Fibroblast of the conjunctiva (primary cell): ENCODE measurements around the gene RASSF4.

ENCODE experiments used
- DNase-seq: peaks from one replicate; pipeline ENCODE4 v3.0.0-alpha.2; 2010; ENCODE audit warnings: low read depth

Gene RASSF4

GRCh38 chr10:44948642-44949041 lies 11.0 kb upstream of the RASSF4 start:
- no peak for DNase-seq

DNA sequence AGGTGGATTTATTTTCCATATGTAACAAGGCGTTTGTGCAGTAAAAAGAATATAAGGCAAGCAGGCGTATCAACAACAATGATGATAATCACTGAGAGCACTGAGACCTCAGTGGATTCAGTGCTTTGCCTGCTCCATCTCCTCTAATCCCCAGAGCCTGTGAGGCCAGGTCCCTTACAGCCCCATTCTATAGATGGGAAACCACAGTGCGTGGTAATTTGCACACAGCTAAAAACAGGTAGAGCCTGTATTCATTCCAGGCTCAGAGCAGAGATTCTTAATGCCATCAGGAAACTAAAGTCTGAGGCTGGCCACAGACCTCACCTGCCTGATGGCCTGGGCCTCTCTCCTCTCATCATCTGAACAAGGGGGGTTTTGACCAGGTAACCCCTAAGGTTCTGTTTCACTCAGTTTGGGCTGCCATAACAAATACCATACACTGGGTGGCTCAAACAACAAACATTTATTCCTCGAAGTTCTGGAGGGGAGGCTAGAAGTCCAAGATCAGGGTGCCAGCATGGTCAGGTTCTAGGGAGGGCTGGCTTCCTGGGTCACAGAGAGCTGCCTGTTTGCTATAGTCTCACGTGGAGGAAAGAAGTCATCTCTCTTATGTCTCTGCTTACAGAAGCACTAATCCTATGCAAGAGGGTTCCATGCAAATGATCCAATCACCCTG lies 10.3 kb upstream of the RASSF4 start:
- DNase-seq: no peak

DNA sequence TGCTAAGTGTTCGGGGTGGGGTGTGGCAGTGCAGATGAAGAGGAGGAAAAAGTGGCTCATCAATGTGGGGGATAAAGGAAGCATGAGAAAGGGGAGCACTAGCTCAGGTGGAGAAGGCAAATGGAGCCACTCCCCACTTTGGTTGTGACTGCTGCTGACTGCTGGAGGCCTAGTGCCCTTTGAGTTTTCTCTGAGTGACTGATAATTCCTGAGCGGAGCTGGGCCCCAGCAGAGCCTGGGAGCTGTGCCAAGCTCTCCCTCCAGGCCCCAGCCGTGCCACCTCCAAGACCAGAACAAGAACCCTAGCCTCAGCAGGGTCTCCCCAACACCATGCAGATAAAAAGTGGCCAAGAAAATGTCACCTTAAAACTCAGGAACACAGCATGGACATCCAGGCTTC lies 9.7 kb upstream of the RASSF4 start:
- DNase-seq: no peak

DNA sequence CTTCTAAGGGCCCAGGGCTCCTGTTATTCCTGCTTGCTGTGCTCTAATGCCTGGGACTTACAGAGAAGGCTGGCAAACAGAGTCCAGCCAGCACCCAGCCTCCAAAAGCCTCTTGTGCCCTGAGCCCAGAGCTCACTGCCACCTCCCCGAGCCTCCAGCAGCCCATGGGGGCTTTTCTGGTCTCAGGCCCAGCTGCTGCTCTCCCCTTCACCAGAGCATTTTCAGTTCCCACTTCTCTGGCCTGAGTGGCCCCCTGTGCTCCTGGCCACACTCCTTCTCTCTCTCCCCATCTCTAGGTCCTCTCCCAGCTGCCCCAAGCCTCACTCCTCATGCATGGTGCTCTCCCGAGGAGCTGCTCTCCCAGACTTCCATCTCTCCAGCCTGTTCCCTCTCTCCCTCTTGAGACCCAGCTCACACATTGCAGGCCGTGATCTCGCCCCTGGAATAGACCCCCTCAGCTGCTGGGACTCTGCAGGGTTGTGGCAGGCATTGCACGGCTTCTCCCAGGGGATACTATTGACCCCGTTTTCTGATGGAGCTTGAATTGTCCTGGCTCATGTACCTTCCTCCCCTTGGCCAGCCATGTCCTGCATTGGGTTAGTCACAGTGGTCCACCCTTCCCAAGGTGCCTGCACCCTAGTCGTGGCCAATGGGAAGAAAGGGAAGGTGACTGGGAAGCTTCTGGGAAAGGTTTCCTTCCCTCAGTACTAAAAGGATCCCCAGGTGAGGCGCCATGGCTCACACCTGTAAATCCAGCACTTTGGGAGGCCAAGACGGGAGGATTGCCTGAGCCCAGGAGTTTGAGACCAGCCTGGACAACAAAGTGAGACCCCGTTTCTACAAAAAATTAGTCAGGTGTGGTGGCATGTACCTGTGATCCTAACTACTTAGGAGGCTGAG lies 9.0 kb upstream of the RASSF4 start:
- no peak for DNase-seq

- DNase-seq: no peak
Observed at GRCh38 chr10:44951576-44952226, 7.9 kb upstream of the RASSF4 start.

- no peak for DNase-seq
Observed at GRCh38 chr10:44952779-44953231, 6.8 kb upstream of the RASSF4 start.

DNA sequence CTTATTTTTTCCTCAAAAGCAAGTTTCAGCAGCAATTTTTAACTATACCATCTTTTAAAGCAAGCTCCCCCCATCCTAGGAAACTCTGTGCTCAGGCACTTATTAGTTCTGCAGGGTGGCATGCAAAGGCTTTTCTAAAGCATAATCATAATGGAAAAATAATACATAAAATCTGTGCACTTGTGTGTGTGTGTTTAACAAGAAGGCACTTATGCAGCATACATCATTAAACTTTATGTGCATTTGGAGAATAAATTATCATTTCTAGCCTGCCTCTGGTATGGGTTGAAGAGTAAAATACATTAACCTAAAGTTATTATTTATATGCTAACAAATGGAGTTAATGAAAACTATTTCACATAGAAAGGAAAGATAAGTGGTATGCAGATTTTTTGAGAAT lies 5.6 kb upstream of the RASSF4 start:
- DNase-seq: no peak

- DNase-seq: no peak
Observed at GRCh38 chr10:44954962-44955361, 4.6 kb upstream of the RASSF4 start.

GRCh38 chr10:44955413-44956070 lies 4.1 kb upstream of the RASSF4 start:
- no peak for DNase-seq

DNA sequence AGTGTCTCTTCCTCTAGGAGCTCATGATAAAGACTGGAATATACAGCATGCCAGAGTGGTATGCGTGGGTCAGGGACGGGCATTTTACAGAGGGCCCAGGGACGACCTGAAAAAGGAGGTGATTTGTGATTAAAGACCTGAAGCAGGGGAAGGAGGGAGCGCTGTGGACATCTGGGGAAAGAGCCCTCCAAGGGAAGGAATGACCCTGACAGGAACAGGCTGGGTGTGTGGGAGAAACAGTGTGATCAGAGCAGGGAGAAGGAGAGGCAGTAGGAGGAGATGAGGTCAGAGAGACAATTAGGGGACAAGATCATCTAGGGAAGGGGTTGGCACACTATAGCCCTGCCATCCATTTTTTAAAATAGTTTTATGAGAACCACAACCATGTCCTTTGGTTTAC lies 3.4 kb upstream of the RASSF4 start:
- DNase-seq: no peak

DNA sequence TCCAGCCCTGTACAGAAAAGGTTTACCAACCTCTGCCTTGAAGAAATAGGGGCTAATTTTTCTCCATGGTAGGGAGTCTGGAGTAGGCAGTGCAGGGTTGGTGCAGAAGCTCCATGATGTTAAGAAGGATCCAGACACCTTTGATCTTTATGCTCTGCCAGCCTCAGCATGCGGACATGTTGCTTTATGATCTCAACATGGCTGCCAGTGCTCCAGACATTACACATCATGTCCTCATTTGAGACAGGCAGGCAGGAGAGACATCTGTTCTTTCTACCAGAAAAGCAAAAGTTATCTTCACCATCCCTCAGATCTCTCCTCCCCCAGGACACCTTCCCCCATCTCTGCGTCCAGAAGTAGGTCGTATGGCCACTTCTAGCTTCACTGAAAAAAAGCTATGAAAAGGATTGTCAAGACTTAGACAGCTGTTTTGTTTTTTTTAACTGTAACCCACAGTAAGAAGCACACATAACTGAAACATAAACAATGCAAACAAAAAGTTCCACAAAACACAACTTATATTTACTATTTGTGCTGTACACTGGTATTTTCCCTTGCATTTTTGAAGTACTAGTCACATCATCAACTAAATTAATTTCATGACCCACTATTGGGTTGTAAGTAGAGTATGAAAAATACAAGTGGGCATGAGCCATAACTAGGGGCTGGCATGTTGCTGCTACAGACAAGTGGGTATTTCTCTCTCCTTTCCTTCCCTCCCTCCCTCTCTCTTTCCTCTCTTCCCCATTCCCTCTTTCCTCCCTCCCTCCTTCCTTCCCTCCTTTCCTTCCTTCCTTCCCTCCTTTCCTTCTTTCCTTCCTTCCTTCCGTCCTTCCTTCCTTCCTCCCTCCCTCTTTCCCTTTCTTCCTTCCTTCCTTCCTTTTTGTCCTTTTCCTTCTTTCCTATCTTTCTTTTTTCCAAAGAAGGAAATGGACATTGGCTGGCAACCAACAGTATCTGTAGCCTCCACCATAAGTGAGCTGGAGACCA lies 2.6 kb upstream of the RASSF4 start:
- DNase-seq: no peak

DNA sequence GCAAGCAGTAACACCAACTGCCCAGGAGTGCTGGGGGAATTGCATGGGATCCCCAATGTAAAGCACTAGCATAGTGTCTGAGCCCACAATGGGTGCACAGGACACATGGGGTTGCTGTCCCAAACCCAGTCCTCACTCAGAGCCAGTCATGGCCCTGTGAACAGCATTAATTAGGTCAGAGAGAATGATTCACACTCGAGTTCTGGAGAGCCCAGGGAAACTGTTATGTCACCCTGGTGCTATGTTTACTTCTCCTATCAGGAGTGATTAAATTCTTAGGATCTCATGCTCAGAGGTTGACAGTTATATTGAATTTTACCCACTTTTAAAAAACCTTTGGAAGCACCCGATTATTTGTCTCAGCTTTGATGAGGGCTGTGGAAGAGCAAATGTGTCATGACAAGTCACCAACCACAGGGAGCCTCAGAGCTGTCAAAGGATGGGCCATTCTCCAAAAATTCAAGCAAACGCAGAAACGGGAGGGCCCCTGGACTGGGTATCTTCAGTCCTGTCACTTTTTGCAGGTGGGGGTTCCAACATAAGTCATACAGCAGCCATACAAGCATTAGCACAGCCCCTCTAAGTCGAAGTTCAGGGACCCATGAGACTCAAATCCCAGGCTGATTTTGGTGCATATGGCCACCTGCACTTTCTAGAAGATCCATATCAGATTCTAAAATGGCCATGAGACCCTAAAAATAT lies 1.3 kb upstream of the RASSF4 start:
- no peak for DNase-seq

DNA sequence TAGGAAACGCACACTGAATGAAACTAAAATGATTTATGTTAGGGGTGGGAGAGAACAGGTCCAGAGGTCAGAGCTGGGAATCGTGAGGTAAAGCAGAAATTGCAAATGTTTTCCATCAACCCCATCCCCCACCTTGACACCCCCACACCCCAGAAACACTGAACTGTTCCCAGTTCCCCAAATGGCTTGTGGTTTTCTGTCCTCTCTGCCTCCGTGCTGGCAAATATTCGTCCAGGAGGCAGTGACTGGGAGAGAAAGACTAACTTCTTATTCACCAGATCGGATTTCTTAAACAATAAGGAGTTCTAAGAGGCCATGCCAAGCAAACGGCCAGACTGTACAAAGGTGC lies 730 bp upstream of the RASSF4 start:
- DNase-seq: no peak

GRCh38 chr10:44960088-44960460 lies 472 bp downstream of the RASSF4 start:
- no peak for DNase-seq

DNA sequence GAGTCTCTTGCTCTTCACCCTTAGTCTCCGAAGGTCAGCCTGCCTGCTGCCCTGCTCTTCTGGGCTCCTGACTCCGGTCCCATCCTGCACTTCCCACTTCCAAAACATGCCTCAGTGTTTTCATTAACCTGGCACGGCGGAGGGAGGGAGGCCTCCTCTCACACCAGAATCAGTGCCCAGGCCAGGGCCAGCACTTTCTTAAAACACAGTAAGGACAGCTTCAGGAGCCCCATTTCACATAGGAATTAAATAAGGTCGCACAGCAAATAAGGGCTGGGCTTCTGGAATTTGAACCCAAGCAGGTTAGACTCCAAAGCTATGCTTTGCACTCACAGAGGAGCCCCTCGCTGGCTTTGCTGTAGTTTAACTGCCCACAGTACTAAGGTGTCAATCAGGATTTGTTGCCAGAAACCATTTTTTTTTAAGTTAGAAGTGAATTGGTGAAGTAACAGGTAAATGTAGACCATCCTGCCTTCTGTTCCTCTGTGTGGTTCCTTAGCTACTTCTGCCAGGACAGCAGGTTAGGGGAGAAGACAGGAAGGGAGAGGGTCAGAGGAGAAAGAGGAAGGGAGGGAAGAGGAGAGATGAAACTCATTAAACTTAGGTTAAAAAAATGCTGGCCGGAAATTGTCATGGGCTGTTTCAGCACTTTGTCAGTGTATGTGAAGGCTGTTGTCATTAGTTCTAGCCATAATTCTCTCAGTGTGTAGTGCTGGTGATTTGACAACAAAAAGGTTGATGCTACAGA lies 1.1 kb downstream of the RASSF4 start:
- no peak for DNase-seq

- DNase-seq: no peak
Observed at GRCh38 chr10:44961230-44961571, 1.6 kb downstream of the RASSF4 start.

GRCh38 chr10:44961931-44962750 lies 2.5 kb downstream of the RASSF4 start:
- DNase-seq: no peak

DNA sequence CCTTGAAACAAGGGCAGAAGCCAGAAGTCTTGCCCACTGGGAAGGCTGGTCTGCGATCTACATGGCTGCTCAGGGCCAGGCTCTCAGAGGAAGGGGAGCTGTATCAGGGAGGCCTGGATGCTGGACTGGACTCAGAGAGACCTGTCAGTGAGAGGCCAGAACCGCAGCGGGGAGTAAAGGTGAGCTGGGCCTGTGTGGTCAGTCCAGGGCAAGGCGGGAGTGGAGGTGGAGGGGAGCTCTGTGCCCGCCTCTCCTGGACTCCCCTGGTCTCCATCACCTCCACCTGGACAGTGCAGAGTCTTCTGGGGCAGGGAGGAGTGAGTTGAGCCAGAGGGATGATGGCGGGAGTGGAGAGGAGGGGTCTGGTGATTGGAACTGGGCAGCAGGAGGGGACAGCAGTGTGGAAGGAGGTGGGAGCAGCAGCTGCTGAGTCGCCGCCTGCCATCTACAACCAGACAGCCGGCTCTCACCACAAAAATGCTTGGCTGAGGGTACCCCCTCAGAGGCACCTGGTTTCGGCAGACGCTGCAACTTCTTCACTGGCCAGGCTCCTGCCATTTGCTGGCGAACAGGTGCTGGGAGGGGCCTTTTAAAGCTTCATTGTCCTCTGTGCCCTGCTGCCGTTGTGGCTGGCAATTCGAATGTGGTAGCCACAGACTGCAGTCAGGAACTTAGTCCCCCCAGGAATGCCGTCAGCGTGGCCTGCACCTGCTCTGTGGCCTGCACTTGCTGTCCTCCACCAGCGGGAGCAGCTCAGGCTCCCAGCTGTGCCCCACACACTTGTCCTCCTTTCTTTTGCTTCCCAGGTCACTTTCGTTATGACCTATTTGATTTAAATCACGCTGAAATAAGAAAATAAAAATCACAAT lies 3.5 kb downstream of the RASSF4 start:
- DNase-seq: no peak
